ENCODE measurements around the gene RBM4B. TPM values are rescaled to one million over a fixed set of nuclear protein-coding genes. Genes with fewer than 3 reads are reported as not detected.
A peak's percentile ranks its signal among the peaks of the same experiment; 100 is the strongest.

RBM4B gene
- total and polyA plus RNA-seq, 2 donors from 2014 or later: 18.2 to 20.8 TPM

- FAIRE-seq (no peak), DNase-seq (peak in 1 of 5 donors; percentile 37)
- H3K9ac ChIP-seq (ENCODE audit: low read length in 3 of 3): no peak overlapping the region
- H3K4me1 ChIP-seq (ENCODE audit: control insufficient read depth in 2 of 3, insufficient read depth in 2 of 3, low read depth in 1 of 3, low read length in 3 of 3): no peaks in the 10 kb centered on the region
- TF ChIP-seq, protein P1, sequence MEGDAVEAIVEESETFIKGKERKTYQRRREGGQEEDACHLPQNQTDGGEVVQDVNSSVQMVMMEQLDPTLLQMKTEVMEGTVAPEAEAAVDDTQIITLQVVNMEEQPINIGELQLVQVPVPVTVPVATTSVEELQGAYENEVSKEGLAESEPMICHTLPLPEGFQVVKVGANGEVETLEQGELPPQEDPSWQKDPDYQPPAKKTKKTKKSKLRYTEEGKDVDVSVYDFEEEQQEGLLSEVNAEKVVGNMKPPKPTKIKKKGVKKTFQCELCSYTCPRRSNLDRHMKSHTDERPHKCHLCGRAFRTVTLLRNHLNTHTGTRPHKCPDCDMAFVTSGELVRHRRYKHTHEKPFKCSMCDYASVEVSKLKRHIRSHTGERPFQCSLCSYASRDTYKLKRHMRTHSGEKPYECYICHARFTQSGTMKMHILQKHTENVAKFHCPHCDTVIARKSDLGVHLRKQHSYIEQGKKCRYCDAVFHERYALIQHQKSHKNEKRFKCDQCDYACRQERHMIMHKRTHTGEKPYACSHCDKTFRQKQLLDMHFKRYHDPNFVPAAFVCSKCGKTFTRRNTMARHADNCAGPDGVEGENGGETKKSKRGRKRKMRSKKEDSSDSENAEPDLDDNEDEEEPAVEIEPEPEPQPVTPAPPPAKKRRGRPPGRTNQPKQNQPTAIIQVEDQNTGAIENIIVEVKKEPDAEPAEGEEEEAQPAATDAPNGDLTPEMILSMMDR (IDR thresholded peaks at IDR 0.05; ENCODE audit: borderline replicate concordance, extremely low read depth, insufficient read depth): no peak
- intact Hi-C loops (cut with DNase I): loop anchor here (10.0 kb wide), 1 partner anchor 281 kb away; no protein-coding TSS in a partner anchor
- no peak overlapping the region for H3K27ac ChIP-seq (ENCODE audit: low read depth in 2 of 2, low read length in 2 of 2)
- peaks cover 0 to 6% (median 3%) of the 10 kb centered on the region in 3 donors for H3K36me3 ChIP-seq (ENCODE audit: control insufficient read depth in 2 of 3, insufficient read depth in 3 of 3, low read length in 3 of 3)
- no peaks in the 10 kb centered on the region for H3K27me3 ChIP-seq (ENCODE audit: control insufficient read depth, insufficient read depth, low read length)
- no peaks in the 10 kb centered on the region for H3K9me3 ChIP-seq (ENCODE audit: control insufficient read depth in 2 of 3, insufficient read depth in 1 of 3, low read length in 3 of 3)
- H3K4me3 ChIP-seq (ENCODE audit: low read length in 3 of 3): no peak overlapping the region
These were observed 7.8 kb upstream of the RBM4B start for GRCh38 chr11:66685276-66686099.

DNA sequence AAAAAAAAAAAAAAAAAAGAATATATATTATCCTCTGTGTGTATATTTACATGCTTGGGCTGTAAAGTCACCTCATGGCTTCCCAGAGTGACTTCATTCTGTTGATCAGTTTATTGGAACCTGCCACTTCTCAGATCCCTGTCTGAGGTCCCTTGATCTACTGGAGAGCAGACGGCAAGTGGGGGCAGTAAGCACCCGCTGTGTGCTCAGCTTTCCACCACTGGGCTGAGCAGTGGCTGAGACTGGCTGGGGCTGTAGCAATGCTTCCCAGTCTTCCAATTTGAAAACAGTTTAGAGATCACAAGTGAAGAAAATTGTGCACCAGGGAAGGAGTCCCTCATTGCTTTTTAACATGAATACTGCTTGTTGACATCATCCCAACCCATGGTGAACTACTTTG, 6.9 kb upstream of the RBM4B start:
- no peaks in the 10 kb centered on the region for H3K27me3 ChIP-seq (ENCODE audit: control insufficient read depth, insufficient read depth, low read length)
- DNase-seq: no peak
- FAIRE-seq: no peak
- H3K27ac ChIP-seq (ENCODE audit: low read depth in 2 of 2, low read length in 2 of 2): no peak overlapping the region
- H3K9ac ChIP-seq (ENCODE audit: low read length in 3 of 3): no peak overlapping the region
- no peaks in the 10 kb centered on the region for H3K9me3 ChIP-seq (ENCODE audit: control insufficient read depth in 2 of 3, insufficient read depth in 1 of 3, low read length in 3 of 3)
- no peak overlapping the region for H3K4me3 ChIP-seq (ENCODE audit: low read length in 3 of 3)
- TF ChIP-seq, protein P1 (IDR thresholded peaks at IDR 0.05; ENCODE audit: borderline replicate concordance, extremely low read depth, insufficient read depth): no peak
- intact Hi-C loops (cut with DNase I): loop anchor here (10.0 kb wide), 1 partner anchor 280 kb away; no protein-coding TSS in a partner anchor
- H3K4me1 ChIP-seq (ENCODE audit: control insufficient read depth in 2 of 3, insufficient read depth in 2 of 3, low read depth in 1 of 3, low read length in 3 of 3): no peaks in the 10 kb centered on the region
- H3K36me3 ChIP-seq (ENCODE audit: control insufficient read depth in 2 of 3, insufficient read depth in 3 of 3, low read length in 3 of 3): peaks cover 0 to 3% (median 0%) of the 10 kb centered on the region in 3 donors

- Histone ChIP-seq H3K4me3 (ENCODE audit: low read length in 3 of 3) (no peak overlapping the region), H3K9ac (ENCODE audit: low read length in 3 of 3) (no peak overlapping the region), H3K36me3 (ENCODE audit: control insufficient read depth in 2 of 3, insufficient read depth in 3 of 3, low read length in 3 of 3) (peaks cover 0 to 3% (median 0%) of the 10 kb centered on the region in 3 donors), H3K4me1 (ENCODE audit: control insufficient read depth in 2 of 3, insufficient read depth in 2 of 3, low read depth in 1 of 3, low read length in 3 of 3) (no peaks in the 10 kb centered on the region), H3K27me3 (ENCODE audit: control insufficient read depth, insufficient read depth, low read length) (no peaks in the 10 kb centered on the region), H3K27ac (ENCODE audit: low read depth in 2 of 2, low read length in 2 of 2) (no peak overlapping the region), H3K9me3 (ENCODE audit: control insufficient read depth in 2 of 3, insufficient read depth in 1 of 3, low read length in 3 of 3) (no peaks in the 10 kb centered on the region)
- TF ChIP-seq, protein P1 (IDR thresholded peaks at IDR 0.05; ENCODE audit: borderline replicate concordance, extremely low read depth, insufficient read depth): no peak
- FAIRE-seq: no peak
- no peak for DNase-seq
- intact Hi-C loops (cut with DNase I): loop anchor here (10.0 kb wide), 1 partner anchor 279 kb away; no protein-coding TSS in a partner anchor
These were observed 6.2 kb upstream of the RBM4B start for GRCh38 chr11:66683877-66684276.

All from kidney (tissue), 14 donors.